Measurements from ENCODE around the gene MLF2.
A peak's percentile ranks its signal among the peaks of the same experiment; 100 is the strongest.

MLF2 gene

GRCh38 chr12:6782850-6783566 lies 30.1 kb upstream of the MLF2 start:
- no peak for ATAC-seq
- peaks cover 38% of the 10 kb centered on the region for H3K4me1 Mint-ChIP-seq
- H3K27me3 Mint-ChIP-seq: peaks cover 9% of the 10 kb centered on the region
- no peak overlapping the region for H3K27ac Mint-ChIP-seq
- no peaks in the 10 kb centered on the region for H3K9me3 Mint-ChIP-seq
- no peak overlapping the region for H3K4me3 Mint-ChIP-seq
- no peaks in the 10 kb centered on the region for H3K36me3 Mint-ChIP-seq

GRCh38 chr12:6782119-6782518 lies 29.2 kb upstream of the MLF2 start:
- Mint-ChIP-seq H3K27me3 (peaks cover 18% of the 10 kb centered on the region), H3K9me3 (no peaks in the 10 kb centered on the region), H3K27ac (no peak overlapping the region), H3K36me3 (no peaks in the 10 kb centered on the region), H3K4me3 (no peak overlapping the region), H3K4me1 (peaks cover 39% of the 10 kb centered on the region)
- ATAC-seq: no peak

DNA sequence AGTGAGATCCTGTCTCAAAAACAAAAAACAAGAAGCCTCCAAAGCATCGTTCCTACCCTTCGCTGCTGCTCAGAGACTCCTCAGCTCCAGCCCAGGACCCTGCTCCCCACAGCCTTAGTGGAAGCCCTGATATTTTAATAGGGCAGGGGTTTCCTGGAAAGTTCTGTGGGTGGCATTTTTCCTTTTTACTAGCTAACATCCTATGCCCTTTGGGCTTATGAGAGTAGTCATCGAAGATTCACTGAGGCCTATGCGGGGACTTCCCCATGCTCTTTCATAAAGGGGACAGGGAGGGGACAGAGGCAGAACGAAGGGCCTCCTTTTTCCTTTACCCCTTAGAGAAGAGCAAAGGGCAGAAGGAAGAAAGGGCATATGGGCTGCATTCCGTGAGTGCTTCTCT lies 27.6 kb upstream of the MLF2 start:
- Mint-ChIP-seq H3K4me3 (peak overlapping the region; percentile 40), H3K4me1 (peaks cover 49% of the 10 kb centered on the region), H3K27ac (no peak overlapping the region), H3K36me3 (no peaks in the 10 kb centered on the region), H3K9me3 (no peaks in the 10 kb centered on the region), H3K27me3 (peaks cover 34% of the 10 kb centered on the region)
- peak; percentile 73 for ATAC-seq

DNA sequence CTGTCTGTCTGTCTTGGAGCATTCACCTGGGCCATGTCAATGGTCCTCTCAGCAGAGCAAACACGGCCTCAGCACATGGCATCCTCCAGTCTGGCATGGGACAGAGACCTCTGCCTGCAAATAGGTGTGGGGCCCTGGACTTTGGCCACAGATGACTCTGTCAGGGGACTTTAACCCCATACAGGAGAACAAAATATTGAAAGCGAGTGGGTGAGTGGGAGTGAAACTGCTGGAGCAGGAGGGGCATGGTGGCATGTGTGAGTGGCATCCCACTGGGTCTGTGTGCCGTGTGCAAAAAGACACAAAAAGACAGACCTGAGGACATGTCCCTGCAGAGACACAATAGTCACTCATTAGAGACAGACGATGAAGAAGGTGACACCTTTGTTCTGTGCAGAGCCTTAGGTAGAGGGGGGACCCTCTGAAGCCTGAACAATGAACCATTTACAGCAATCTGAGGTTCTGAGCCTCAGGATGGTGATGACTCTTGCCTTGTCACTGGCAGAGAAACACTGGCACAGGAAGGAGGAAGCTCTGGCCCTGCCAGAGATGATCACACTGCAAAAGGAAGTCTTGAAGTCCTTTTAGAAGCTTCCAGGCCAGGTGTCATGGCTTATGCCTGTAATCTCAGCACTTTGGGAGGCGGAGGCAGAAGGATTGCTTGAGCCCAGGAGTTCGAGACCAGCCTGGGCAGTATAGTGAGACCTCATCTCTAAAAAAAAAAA lies 26.9 kb upstream of the MLF2 start:
- Mint-ChIP-seq H3K27me3 (peaks cover 41% of the 10 kb centered on the region), H3K4me3 (no peak overlapping the region), H3K36me3 (no peaks in the 10 kb centered on the region), H3K27ac (no peak overlapping the region), H3K9me3 (no peaks in the 10 kb centered on the region), H3K4me1 (peaks cover 56% of the 10 kb centered on the region)
- ATAC-seq: no peak

DNA sequence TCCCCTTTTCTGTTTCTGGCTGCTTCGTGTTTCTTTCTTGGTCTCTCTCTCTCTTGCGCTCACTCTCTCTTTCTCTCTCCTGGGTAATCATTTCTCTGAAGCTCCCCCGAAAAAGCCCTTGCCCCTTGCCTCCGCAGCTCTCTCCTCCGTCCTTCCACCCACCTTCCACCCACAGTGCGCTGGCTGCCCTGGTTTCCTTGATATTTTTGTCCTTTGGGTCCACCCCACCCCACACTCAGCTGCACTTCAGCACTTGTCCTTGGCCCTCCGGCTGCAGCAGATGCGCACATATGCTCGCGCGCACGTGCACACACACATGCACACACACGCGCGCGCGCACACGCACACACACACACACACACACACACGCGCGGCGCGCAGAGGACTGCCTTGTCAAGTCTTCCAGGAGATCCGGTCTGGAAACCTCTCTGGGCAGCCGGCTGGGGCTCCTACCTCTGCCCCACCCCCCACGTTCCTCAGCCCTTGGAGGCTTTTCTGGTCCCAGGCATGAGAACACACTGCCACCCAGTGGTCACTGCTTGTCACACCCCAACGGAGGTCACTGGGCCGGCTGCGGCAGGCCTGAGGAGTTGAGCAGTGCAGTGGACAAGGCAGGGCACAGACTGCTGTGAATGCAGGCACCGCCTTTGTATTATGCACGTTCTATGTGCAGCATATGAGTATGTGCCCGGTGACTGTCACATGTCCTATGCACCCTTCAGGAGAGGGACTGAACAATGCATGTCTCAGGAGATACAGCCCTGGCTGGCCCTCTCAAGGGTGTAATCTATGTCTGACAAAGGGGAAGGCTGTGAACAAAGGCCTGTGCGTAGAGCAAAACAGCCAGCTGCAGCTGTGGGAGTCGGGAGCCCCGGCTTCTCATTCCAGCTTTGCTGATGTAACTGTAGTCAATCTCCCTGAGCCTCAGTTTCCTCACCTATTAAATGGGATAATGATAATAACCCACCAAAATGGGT lies 25.9 kb upstream of the MLF2 start:
- peaks cover 60% of the 10 kb centered on the region for H3K4me1 Mint-ChIP-seq
- H3K4me3 Mint-ChIP-seq: peak overlapping the region; percentile 70
- ATAC-seq: peak; percentile 90
- no peaks in the 10 kb centered on the region for H3K36me3 Mint-ChIP-seq
- H3K27me3 Mint-ChIP-seq: peaks cover 51% of the 10 kb centered on the region
- no peaks in the 10 kb centered on the region for H3K9me3 Mint-ChIP-seq
- peak overlapping the region; percentile 63 for H3K27ac Mint-ChIP-seq

GRCh38 chr12:6778217-6778573 lies 25.3 kb upstream of the MLF2 start:
- Mint-ChIP-seq H3K4me1 (peaks cover 57% of the 10 kb centered on the region), H3K9me3 (no peaks in the 10 kb centered on the region), H3K27ac (peak overlapping the region; percentile 63), H3K36me3 (no peaks in the 10 kb centered on the region), H3K4me3 (peak overlapping the region; percentile 70), H3K27me3 (peaks cover 58% of the 10 kb centered on the region)
- ATAC-seq: no peak

GRCh38 chr12:6777386-6777785 lies 24.4 kb upstream of the MLF2 start:
- no peak overlapping the region for H3K27ac Mint-ChIP-seq
- H3K4me3 Mint-ChIP-seq: no peak overlapping the region
- H3K36me3 Mint-ChIP-seq: no peaks in the 10 kb centered on the region
- H3K9me3 Mint-ChIP-seq: no peaks in the 10 kb centered on the region
- peaks cover 64% of the 10 kb centered on the region for H3K27me3 Mint-ChIP-seq
- peaks cover 63% of the 10 kb centered on the region for H3K4me1 Mint-ChIP-seq
- no peak for ATAC-seq

DNA sequence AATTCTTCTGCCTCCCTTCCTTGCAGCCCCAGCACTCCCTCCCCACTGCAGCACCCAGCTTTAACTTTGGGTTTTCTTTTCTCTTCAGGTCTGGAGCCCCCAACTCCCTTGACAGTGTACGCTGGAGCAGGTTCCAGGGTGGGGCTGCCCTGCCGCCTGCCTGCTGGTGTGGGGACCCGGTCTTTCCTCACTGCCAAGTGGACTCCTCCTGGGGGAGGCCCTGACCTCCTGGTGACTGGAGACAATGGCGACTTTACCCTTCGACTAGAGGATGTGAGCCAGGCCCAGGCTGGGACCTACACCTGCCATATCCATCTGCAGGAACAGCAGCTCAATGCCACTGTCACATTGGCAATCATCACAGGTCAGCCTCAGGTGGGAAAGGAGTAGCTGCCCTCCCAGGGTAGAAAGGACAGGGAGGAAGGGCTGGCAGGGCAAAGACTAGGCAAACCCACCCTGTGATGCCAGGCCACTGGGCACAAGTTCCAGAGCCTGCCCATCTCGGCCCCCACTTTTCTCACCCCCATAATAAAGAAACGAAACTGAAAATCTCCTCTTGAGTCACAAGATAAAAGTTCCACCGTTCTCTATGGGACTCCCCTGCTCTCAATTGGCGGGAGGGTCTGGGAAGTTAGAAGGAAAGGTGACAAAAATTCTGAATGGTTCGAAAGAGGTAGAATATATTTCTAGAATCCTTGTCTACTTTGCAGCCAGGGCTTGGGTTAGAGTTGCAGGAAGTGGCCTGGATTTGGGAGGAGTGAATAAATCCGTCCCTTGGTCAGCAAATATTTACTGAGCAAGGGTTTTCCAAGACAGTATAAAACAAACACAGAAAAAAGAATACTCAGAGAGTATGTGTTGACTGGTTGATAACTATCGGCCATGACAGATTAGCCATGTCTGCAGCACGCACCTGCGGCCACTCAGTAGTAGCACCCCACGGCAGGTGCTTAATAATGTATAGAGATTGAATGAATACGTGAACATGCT lies 22.5 kb upstream of the MLF2 start:
- ATAC-seq: no peak
- Mint-ChIP-seq H3K9me3 (no peaks in the 10 kb centered on the region), H3K27me3 (peaks cover 83% of the 10 kb centered on the region), H3K4me3 (no peak overlapping the region), H3K4me1 (peaks cover 68% of the 10 kb centered on the region), H3K36me3 (no peaks in the 10 kb centered on the region), H3K27ac (no peak overlapping the region)

GRCh38 chr12:6774499-6775062 lies 21.6 kb upstream of the MLF2 start:
- ATAC-seq: no peak
- peaks cover 92% of the 10 kb centered on the region for H3K27me3 Mint-ChIP-seq
- H3K4me3 Mint-ChIP-seq: no peak overlapping the region
- no peaks in the 10 kb centered on the region for H3K9me3 Mint-ChIP-seq
- H3K36me3 Mint-ChIP-seq: no peaks in the 10 kb centered on the region
- H3K4me1 Mint-ChIP-seq: peaks cover 63% of the 10 kb centered on the region
- no peak overlapping the region for H3K27ac Mint-ChIP-seq

GRCh38 chr12:6773590-6774351 lies 20.8 kb upstream of the MLF2 start:
- no peak for ATAC-seq
- Mint-ChIP-seq H3K27ac (no peak overlapping the region), H3K27me3 (peaks cover 98% of the 10 kb centered on the region), H3K36me3 (no peaks in the 10 kb centered on the region), H3K9me3 (no peaks in the 10 kb centered on the region), H3K4me1 (peaks cover 55% of the 10 kb centered on the region), H3K4me3 (no peak overlapping the region)

- Mint-ChIP-seq H3K36me3 (no peaks in the 10 kb centered on the region), H3K4me3 (no peak overlapping the region), H3K9me3 (no peaks in the 10 kb centered on the region), H3K27me3 (peaks cover 98% of the 10 kb centered on the region), H3K27ac (no peak overlapping the region), H3K4me1 (peaks cover 47% of the 10 kb centered on the region)
- no peak for ATAC-seq
Measured at GRCh38 chr12:6772726-6773589, 20.0 kb upstream of the MLF2 start.

DNA sequence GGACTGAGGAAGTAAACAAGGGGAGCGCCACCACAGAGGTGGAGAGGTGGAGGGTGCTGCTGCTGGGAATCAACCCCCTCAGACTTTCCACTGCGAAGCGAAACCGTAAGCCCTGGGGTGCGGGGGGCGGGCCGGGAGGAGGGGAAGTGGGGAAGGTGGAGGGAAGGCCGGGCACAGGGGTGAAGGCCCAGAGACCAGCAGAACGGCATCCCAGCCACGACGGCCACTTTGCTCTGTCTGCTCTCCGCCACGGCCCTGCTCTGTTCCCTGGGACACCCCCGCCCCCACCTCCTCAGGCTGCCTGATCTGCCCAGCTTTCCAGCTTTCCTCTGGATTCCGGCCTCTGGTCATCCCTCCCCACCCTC lies 19.4 kb upstream of the MLF2 start, which contains the start of gene LAG3:
Gene LAG3 (plus strand): TSS at position 190 of the 365 bp plus-strand sequence. CDS start 333 bp downstream, outside the sequence.
- H3K36me3 Mint-ChIP-seq: no peaks in the 10 kb centered on the region
- no peak within 1 kb of the TSS for H3K27ac Mint-ChIP-seq
- peak within 1 kb of the TSS; percentile 24 for H3K4me3 Mint-ChIP-seq
- no peaks in the 10 kb centered on the region for H3K9me3 Mint-ChIP-seq
- H3K4me1 Mint-ChIP-seq: peaks cover 53% of the 10 kb centered on the region
- peaks cover 98% of the 10 kb centered on the region for H3K27me3 Mint-ChIP-seq
- peak; percentile 38 for ATAC-seq
